PC-3 (cell line): ENCODE data around the gene AIM2.

Source experiments
- EZH2phosphoT487 ChIP-seq: fragments of 300-600 bp; sonication (generic); IDR thresholded peaks from 2 replicates; pipeline ENCODE4 v1.6.1; 2018; ENCODE audit warnings: mild to moderate bottlenecking, antibody characterized with exemption, low read length, borderline replicate concordance
- TF ChIP-seq, protein P1 (sequence below): fragments of 300-600 bp; sonication (generic); conservative IDR thresholded peaks from 2 replicates; pipeline ENCODE4 v1.5.1; 2017; ENCODE audit warnings: antibody characterized with exemption, low read depth, mild to moderate bottlenecking, low read length

DNA sequence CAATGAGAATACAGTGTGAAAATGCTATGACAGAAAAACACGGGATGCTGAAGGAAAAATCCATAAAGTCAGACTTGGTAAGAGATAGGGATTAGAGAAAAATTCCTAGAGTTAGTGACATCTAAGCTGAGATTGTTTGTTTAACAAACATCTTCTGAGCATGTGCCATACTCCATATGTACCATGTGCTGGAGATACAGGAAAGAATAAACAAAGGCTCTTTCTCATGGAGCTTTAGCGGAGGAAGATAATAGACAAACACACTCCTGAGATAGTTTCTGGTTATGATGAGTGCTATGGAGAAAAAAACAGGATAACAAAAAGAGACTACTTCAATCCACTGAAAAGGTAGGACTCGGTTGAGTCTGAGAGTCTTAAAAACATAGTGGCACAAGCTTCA, 22.0 kb upstream of the AIM2 start:
- TF ChIP-seq, protein P1, sequence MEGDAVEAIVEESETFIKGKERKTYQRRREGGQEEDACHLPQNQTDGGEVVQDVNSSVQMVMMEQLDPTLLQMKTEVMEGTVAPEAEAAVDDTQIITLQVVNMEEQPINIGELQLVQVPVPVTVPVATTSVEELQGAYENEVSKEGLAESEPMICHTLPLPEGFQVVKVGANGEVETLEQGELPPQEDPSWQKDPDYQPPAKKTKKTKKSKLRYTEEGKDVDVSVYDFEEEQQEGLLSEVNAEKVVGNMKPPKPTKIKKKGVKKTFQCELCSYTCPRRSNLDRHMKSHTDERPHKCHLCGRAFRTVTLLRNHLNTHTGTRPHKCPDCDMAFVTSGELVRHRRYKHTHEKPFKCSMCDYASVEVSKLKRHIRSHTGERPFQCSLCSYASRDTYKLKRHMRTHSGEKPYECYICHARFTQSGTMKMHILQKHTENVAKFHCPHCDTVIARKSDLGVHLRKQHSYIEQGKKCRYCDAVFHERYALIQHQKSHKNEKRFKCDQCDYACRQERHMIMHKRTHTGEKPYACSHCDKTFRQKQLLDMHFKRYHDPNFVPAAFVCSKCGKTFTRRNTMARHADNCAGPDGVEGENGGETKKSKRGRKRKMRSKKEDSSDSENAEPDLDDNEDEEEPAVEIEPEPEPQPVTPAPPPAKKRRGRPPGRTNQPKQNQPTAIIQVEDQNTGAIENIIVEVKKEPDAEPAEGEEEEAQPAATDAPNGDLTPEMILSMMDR = no peak
- no peak for TF ChIP-seq EZH2phosphoT487
